NCI-H510A (cell line): ENCODE data around the gene UIMC1.

ENCODE experiments used
- DNase-seq: peaks from one replicate; lab custom pipeline; 2025; lab: John Stamatoyannopoulos, UW

UIMC1 gene

DNA sequence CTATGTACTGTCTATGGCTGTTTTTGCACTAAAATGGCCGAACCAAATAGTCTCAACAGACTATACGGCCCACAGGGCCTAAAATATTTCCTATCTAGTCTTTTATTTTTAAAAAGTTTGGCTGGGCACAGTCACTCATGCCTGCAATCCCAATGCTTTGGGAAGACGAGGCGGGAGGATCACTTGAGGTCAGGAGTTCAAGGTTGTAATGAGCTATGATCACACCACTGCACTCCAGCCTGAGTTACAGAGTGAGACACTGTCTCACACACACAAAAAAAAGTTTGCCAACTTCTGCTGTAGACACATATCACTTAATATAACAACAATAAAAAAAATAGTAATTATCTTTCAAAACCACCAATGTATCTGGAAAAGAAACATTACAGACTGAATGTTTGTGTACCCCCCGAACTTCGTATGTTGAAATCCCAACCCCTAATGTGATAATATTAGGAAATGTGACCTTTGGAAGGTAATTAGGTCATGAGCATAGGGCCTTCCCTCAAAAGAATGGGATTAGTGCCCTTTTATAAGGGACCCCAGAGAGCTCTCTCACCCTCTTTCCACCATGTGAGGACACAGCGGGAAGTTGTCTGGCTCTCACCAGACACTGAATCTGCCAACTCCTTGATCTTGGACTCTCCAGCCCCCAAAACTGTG lies 53.9 kb downstream of the UIMC1 start:
- DNase-seq = no peak

GRCh38 chr5:176948458-176948857 lies 58.1 kb downstream of the UIMC1 start:
- DNase-seq = no peak

- no peak for DNase-seq
These were observed 58.7 kb downstream of the UIMC1 start for GRCh38 chr5:176947847-176948246.

DNA sequence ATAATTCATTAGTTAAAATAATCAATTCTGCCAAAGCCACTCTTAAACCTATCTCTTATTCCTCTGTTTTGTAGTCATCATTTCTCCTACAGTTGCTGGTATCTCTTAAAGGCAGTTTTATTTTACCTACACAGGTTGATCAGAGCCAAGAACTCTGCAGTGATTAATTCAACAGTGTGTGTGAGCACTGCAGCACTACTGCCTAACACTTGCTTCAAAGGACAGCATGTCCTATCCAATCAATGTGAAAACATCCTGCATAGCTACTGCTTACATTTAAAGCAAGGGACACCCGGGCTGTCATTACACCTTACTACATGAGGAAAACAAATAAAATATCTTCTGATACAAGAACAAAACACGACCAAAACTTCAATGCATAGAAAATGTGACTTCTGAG lies 62.3 kb downstream of the UIMC1 start:
- no peak for DNase-seq

DNA sequence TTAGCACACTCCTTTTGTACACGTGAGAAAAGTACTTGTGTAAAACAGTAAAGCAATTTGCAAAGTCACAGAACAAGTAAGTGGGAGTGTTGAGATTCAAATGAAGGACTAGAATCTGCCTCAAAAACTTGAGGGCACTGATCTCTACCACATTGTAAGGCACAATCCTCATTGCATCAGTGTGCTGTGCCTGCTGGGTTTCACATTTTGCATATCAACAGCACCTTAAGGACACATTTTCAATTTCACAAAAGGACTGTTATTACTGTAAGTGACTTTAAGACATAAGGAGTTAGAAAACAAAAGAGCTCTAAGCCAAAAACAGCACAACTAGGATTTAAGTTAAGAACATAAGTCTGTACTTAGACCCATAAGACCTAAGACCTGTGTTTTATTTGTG lies 62.8 kb downstream of the UIMC1 start:
- DNase-seq = no peak

GRCh38 chr5:176941951-176942350 lies 64.6 kb downstream of the UIMC1 start:
- no peak for DNase-seq

GRCh38 chr5:176938472-176938871 lies 68.1 kb downstream of the UIMC1 start:
- no peak for DNase-seq

DNA sequence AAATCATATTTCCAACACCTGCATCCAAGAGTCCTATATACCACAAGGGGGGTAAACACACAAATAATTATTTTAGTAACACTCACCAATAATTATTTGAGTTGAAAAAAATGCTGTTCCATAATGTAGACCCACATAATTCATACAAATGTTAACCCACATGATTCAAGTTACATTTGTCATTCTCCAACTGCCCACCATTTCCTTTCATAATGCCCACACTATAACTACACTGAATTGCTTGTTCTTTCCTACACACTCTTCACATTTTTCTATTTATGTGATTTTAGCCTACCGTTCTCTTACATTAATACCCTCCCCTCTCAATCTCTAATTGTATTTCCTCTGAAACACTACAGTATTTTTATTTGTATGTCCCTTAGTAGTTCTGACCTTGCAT lies 71.6 kb downstream of the UIMC1 start:
- no peak for DNase-seq

DNA sequence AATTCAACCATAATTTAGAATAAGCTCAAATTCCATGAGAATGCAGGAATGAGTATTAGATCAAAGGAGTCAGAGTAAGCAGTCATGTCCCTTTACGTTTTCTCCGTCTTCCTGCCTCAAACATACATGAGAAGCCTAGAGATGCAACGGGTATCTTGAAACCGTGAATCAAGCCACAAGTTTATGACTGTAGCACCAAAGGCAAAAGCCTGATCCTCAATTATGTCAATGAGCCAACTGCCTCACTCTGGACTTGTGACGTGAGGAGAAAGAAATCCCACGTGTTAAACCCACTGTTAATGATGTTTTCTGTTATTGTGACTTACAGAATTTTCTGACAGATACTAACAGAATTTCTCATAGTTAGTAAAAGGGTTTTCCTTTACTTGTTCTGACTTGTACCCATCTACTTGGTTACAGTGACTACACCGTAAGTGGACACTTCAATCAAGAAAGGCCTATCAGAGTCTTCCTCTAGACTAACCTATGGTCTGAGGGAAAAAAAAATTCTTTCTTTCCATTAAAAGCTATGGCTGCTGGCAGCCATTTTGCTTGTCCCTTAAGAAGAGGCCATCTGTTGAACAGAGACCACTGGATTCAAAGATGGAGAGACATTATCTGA lies 72.2 kb downstream of the UIMC1 start:
- no peak for DNase-seq

- no peak for DNase-seq
These were observed 76.9 kb downstream of the UIMC1 start for GRCh38 chr5:176929654-176930053.

GRCh38 chr5:176927562-176927961 lies 79.0 kb downstream of the UIMC1 start:
- DNase-seq = no peak

DNA sequence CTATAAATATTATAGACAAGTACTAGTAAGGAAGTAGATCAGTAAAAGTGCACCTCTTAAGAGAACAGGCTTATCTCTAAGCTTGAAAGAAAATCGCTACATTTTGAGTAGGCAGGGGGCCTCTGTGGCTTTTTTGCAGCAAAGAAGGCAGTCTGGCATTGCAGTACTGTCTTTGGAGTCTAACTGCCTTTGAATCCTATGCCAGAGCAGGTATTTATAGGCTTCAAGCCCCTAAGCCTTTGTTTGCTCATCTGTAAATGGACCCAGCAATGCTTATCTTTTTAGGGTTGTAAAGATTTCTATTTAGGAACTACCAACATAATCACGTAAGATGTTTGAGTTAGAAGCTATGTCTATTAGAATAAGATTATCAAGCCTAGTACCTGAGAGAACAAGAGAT lies 83.8 kb downstream of the UIMC1 start:
- DNase-seq = no peak

- DNase-seq = no peak
These were observed 84.9 kb downstream of the UIMC1 start for GRCh38 chr5:176921714-176922113.

- DNase-seq = no peak
These were observed 88.0 kb downstream of the UIMC1 start for GRCh38 chr5:176918613-176919012.

GRCh38 chr5:176916337-176916736 lies 90.2 kb downstream of the UIMC1 start:
- DNase-seq = no peak

- no peak for DNase-seq
These were observed 90.7 kb downstream of the UIMC1 start for GRCh38 chr5:176915906-176916305.

DNA sequence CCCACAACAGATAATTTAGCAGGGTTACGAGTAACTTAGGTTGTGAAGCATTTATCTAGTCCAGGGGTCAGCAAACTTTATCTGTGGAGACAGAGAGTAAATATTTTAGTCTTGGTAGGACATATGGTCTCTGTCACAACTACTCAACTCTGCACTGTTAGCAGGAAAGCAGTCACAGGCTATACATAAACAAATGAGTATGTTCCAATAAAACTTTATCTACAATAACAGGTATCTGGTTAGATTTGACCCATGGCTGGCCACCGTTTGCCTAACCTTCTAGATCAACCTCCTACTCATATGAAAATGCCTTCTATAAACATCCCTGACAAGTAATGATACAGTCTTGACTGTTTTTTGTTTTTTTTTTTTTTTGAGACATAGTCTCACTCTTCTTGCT lies 94.5 kb downstream of the UIMC1 start:
- no peak for DNase-seq

DNA sequence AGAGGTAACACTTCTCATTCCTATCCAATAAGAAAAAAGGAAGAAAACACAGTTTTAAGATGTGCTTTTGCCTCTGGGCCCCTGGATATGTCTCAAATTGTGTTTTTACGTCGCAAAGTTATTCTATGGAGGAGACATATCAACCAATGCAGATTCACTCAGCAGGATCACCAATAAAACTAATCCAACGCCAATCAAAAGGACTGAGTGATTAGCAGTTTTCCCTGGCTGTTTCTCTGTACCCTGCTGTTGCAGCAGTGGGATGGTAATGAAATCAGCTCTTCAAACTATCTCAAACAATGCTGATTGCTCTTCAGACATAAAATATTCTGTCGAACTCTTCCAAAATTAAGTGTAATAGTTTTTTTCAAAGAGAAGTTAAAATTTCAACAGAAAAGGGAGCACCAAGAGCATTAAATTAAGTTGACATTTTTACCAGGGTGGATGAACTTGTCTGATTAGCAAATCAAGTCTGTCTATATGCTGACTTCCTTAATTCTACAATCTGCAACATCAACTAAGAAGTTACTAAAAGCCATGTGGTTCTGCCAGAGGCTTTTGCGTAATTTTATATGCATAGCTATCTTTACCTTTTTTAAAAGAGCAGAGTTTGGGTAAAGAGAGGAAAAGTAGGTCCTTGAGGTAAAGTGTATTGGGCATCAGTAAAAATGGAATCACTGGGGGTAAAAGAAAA lies 97.8 kb downstream of the UIMC1 start:
- DNase-seq = no peak

DNA sequence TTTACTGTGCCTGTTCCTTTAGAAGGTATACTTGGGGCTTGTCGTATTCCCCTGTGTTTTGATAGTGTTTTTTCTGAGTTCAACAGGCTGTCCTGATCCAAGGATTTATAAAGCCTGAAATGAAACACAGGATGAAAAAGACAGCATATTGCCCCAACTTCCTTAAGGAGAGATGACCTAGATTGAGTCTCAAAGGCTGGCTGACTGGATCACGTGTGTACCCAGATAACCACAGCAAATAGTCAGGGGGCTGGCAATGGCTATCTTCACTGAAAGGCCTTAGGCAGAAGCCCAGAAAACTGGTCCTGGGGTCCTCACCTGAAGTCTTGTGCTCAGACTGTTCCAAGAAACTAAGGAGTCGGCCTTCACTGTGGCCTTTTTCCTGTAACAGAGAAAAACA lies 99.8 kb downstream of the UIMC1 start:
- no peak for DNase-seq

- DNase-seq = no peak
These were observed 100.5 kb downstream of the UIMC1 start for GRCh38 chr5:176906126-176906525.

GRCh38 chr5:176904276-176904675 lies 102.3 kb downstream of the UIMC1 start:
- DNase-seq = no peak

- DNase-seq = no peak
These were observed 103.5 kb downstream of the UIMC1 start for GRCh38 chr5:176902911-176903664.
